HG03159 (cell line): ENCODE results near the gene CTTN.
A peak's percentile ranks its signal among the peaks of the same experiment; 100 is the strongest.

Experiments
- ATAC-seq: cut with Tn5 transposase; IDR thresholded peaks from one replicate; pipeline ENCODE4 v1.9.1; 2021; ENCODE audit warnings: mild to moderate bottlenecking, moderate library complexity; ENCODE audit not compliant: unreplicated experiment

The CTTN gene

GRCh38 chr11:70397983-70398833 lies at the start of gene CTTN:
TSS of gene CTTN (plus strand) at chr11:70398529. CDS start at chr11:70407298, 8,769 bp downstream.
- ATAC-seq, result peak; percentile 49

GRCh38 chr11:70348608-70349007 lies 49.7 kb upstream of the CTTN start:
- no peak for ATAC-seq

- no peak for ATAC-seq
Observed at GRCh38 chr11:70351646-70352045, 46.7 kb upstream of the CTTN start.

GRCh38 chr11:70352100-70352499 lies 46.2 kb upstream of the CTTN start:
- no peak for ATAC-seq

GRCh38 chr11:70352601-70353000 lies 45.7 kb upstream of the CTTN start:
- no peak for ATAC-seq

GRCh38 chr11:70353329-70353728 lies 45.0 kb upstream of the CTTN start:
- ATAC-seq, result no peak

- ATAC-seq, result no peak
Observed at GRCh38 chr11:70353900-70354568, 44.3 kb upstream of the CTTN start.

- no peak for ATAC-seq
Observed at GRCh38 chr11:70354629-70355028, 43.7 kb upstream of the CTTN start.

GRCh38 chr11:70358753-70359152 lies 39.6 kb upstream of the CTTN start:
- ATAC-seq, result no peak

- no peak for ATAC-seq
Observed at GRCh38 chr11:70359451-70360205, 38.7 kb upstream of the CTTN start.

- ATAC-seq, result no peak
Observed at GRCh38 chr11:70360211-70360610, 38.1 kb upstream of the CTTN start.

- ATAC-seq, result no peak
Observed at GRCh38 chr11:70364178-70364577, 34.2 kb upstream of the CTTN start.

GRCh38 chr11:70364745-70365543 lies 33.4 kb upstream of the CTTN start:
- ATAC-seq, result no peak

GRCh38 chr11:70365544-70365927 lies 32.8 kb upstream of the CTTN start:
- ATAC-seq, result no peak

GRCh38 chr11:70367071-70367470 lies 31.3 kb upstream of the CTTN start:
- no peak for ATAC-seq

GRCh38 chr11:70368961-70369360 lies 29.4 kb upstream of the CTTN start:
- ATAC-seq, result no peak

- ATAC-seq, result no peak
Observed at GRCh38 chr11:70371241-70371640, 27.1 kb upstream of the CTTN start.

- ATAC-seq, result no peak
Observed at GRCh38 chr11:70372076-70372475, 26.3 kb upstream of the CTTN start.

GRCh38 chr11:70376621-70377020 lies 21.7 kb upstream of the CTTN start:
- ATAC-seq, result no peak

GRCh38 chr11:70377645-70378044 lies 20.7 kb upstream of the CTTN start:
- ATAC-seq, result no peak
